Superior temporal gyrus (tissue), 1 donor: ENCODE data around the gene MPC1.
A peak's percentile ranks its signal among the peaks of the same experiment; 100 is the strongest.

Experiments
- DNase-seq: peaks from one replicate; pipeline ENCODE4 v3.0.0-alpha.2; 2016; ENCODE audit errors: extremely low spot score

MPC1 gene

DNA sequence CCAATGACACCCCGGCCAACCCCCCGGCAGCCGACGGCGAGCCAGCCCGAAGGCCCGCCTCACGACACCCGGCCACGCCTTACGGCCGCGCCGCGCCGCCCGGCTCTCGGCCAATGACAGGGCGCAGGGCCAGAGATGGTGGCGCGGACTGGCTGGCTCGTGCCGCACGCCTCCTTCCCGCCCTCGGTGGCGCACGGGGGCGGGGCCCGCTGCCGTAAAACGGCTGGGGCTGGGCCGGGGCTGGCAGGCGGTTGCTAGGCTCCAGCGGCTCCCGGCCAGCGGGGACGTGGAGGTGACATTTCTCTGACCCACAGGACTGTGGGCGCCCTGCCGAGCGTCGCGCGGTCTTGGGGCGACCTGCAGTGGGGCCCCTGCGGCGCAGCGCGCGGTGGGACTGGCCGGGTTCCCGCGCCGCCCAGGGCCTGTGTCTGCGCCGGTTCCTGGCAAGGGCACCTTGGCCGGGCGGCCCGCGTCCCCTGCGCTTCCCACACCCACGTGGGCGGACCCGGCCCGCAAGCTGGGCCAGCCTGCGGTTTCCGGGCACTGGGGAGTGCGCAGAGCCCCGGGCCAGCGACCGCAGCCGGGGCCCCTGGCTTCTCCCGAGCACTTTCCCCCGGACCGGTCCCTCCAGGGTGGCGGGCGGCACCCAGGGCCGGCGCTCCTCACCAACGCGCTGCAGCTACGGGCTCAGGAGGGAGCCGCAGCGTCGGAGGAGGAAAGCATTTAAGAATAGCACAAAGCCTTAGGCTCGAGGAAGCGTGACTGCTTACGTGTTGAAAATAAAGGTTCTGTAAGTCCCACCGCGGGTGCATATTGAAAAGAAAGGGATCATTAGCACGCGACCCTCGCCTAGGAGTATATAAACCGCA, at the start of gene MPC1:
TSS of gene MPC1 (minus strand) at position 8 of the 869 bp plus-strand sequence. CDS start 64 bp downstream, outside the sequence.
- peak; percentile 95 for DNase-seq

DNA sequence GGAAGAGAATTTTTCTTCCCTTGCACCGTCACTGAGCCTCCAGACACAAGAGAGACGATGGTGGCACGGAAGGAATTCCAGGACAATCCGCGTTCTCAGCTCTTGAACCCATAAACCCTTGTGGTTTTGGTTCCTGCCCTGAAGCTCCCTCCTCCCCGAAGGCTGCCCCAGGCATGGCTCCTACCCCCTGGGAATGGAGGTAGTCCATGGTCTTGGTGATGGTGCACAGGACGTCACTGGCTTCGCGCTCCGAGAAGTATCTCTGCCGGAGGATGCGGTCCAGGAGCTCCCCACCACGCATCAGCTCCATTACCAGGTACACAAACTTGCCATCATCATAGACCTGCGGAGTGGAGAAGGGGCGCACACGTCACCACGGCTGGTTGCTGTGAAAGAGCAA, 47.5 kb upstream of the MPC1 start:
- no peak for DNase-seq

DNA sequence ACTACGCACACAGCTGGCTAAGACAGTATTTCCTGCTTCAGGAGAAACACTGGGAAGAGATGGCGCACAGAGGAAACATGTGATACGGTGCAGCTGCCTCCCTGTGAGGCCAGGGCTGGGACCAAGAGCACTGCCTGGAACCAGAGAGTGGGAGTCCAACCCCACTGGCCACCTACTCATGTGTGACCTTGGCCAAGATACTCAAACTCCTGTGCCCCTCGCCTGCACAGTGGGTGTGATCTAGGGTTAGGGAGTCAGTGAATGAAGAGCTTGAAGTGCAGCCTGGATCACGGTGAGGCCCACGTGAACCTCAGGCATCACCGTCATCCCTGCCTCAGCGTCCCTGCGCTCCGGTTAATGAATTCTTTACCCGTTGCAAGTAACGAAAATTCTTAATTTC, 41.7 kb upstream of the MPC1 start:
- DNase-seq = no peak

DNA sequence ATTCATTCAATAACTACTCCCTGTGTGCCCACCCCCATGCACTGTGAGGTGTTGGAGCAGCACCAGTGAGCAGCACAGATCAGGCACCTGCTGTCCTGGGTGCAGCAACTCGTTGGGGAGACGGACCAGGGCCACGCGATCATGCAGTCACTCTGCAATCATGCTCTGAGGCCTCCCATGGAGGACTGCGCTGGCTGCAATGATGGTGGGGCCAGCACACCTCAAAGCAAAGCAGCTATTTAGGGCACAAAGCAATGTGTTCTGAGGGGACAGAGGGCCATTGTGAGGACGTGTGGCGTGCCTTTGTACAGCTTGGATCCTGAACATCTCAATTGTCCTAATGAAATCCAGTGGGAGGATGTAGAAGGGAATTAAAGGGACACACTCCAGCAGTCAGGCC, 41.0 kb upstream of the MPC1 start:
- peak; percentile 91 for DNase-seq

DNA sequence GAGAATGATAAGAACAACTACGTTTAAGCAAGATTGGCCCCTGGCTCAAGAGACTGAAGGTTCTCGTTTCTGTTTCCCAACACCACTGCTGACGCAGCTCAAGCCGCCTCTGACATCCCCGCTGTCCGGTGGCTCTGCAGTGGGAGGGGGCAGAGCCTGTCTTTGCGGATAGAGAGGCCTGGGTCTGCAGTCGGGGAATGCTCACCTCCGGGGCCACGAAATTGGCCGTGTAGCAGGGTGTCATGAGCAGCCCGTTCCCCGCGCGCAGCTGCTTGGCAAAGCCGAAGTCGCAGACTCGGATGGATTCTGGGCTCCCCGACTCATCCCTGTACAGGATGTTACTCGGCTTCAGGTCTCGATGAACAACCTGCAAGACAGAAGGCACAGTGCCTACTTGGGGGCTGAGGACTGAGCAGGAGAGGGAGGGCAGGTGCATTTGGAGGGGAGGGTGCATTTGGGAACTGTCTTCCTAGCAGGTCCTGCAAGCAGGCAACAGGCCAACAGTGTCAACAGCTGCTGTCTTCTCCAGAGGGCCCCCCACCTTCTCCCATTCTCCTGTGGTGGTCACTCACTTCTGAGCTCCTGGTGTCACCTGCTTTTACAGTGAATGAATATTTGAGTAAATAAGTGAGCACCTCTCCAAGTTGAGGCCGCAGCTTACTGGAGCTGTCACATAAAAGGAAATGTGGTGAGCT, 40.5 kb upstream of the MPC1 start:
- DNase-seq = no peak

DNA sequence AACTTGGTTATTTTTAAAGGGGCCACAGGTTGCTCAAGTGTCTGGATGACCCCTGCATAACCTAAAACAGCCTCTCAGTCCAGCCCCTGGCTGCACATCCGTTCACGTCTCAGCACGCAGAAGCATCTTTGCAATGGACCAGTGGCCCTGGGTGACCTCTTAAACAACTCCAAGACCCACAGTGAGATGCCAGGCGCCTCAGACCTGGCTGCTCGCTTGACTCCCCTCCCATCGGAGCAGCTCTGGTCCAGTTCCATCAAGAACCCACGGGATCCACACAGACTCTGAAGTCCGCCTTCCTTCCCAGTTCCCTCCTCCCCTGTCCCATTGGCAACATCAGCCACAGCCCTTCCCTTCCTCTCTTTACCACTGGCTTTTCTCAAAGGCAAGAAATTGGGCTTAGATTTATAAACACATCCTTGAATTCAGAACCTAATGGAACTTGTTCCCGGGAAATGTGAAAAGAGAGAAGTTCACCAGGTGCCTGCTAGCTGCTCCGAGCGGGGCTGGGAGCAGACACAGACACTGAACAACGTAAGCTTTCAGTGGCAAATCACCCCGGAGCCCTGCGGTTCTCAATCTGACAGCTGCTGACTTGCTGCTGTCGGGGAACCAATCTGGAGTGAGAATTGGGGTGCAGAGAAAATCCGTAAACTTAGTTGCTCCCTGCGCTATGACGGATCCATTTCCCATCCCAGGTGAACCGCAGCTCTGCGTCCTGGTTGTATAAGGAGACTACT, 39.6 kb upstream of the MPC1 start:
- peak; percentile 59 for DNase-seq

DNA sequence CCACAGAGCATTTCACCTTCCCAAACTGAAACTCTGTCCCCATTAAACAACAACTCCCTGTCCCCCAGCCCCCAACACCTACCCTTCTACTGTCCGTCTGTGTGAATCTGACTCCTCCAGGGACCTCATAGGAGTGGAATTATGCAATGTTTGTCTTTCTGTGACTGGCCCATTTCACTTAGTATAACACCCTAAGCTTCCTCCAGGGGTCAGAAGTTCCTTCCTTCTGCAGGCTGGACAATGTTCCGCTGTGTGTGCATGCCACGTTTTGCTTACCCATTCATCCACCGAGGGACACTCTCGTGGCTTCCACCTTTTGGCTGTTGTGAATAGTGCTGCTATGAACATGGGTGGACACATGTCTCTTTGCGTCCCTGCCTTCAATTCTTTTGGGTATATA, 37.6 kb upstream of the MPC1 start:
- DNase-seq = peak; percentile 83

DNA sequence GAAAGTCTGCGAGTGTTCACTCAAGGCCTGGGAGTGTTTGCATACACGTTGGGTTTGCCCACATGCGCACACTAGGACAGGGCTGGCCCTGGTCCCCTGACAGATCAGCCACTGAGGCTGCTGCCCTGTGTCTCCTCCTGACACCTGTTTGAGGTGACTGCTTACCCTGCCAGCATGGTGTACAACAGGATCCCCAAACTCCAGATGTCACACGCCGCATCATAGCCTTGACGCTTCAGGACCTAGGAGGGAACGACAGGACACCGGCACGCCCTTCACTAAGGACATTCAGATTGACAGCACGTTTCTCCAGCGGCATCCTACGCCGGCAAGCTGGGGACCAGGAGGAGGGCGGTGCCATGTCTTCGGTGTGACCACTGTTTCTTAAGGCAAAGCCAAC, 37.0 kb upstream of the MPC1 start:
- no peak for DNase-seq

DNA sequence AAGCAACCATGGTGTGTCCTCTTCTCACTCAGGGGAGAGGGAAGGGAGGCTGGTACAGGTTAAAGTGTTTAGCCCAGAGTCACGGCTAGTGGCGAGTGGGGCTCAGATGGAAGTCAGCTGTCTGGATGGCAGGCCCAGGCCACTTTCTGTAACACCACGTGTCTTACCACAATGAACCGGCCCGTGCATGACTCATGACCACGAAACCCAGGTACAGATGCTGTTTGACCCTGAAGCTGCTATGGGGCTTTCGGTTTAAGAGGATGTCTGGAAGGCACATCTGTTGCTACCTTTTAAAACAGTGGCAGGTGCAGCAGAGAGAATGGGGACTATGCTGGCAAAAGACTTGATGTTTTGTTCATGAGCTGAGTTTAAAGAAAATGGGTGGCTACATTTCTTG, 36.5 kb upstream of the MPC1 start:
- DNase-seq = no peak

DNA sequence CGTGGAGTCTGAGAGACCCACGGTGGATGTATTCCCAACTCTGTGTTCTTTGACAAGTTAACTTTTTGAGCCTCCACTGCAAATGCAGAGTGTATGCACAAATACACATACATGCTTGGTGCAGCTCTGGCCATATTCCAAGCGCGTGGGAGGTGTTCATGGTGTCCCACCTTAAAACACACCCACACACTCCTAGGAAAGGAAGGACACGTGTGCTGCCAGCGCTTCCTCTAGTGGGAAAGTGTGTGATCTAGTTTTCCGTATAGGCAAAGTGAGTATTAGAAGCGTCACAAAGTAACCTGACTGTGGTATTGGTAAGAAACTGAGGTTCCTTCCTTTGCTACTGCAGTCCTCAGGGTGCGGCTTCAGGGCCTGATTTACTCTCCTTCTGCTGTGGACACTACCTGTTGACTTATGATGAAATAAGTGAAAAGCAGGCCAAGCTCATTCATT, 36.0 kb upstream of the MPC1 start:
- DNase-seq = no peak

DNA sequence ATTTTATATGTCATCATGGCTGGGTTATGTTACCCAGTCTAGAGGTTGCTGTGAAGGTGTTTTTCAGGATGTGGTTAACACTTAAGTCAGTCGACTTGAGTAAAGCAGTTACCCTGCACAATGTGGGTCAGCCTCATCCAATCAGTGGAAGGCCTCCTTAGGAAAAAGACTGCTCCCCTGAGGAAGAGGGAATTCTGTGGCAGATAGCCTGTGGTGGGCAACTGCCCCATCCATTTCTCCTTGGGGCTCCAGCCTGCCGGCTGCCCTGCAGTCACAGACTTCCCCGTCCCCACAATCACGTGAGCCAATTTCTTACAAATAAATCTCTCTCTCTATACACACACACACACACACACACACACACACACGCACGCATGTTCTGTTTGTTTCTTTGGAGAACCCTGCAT, 34.5 kb upstream of the MPC1 start:
- DNase-seq = no peak

DNA sequence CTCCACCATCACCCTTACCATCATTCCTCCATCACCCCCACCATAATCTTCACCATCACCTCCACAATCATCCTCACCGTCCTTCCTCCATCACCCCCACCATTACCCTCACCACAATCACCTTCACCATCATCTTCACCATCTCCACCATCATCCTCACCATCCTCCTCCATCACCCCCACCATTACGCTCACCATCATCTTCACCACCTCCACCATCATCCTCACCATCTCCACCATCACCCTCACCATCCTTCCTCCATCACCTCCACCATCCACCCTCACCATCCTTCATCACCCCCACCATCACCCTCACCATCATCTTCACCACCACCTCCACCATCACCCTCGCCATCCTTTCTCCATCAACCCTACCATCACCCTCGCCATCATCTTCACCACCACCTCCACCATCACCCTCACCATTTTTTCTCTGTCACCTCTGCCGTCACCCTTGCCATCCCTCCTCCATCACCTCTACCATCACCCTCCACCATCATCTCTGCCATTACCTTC, 33.1 kb upstream of the MPC1 start:
- DNase-seq = no peak

DNA sequence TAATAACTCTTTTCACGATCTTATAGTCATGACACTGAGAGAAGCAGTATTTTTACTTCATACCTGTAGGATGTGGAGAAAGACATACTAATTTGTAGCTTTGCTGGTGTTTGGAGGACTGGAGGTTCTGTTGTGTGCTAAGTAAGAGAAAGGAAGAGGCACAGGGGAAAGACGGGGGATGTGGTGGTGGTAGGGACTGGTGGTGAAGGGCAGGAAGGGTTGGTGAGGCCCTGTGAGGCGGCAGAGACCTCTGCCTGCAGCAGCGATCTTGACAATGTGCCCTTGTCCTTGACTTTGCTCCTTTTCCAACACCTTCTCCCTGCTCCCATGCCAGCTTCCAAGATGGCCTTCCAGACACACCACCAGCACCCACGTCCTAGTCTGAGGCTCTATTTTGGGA, 32.6 kb upstream of the MPC1 start:
- no peak for DNase-seq

DNA sequence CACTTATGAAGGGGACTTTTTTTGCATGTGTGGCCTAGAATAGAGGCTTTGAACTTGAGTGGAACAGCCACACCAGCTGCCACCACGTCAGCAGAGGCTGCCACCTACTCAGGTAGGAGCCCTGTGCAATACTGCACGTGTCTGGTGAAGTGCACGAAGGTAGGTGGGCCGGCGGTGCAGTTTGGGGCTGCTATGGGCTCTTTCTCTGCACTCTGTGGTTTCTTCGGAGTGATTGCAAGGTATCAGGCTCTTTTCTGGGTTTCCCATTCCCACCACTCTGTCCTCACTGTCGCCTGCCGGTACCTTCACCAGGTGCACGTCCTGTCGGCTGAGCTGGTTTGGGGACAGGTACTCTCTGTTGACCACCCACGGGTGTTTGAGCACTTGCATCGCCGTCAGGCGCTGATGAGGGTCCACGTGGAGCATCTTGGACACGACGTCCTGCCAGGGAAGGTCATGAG, 30.8 kb upstream of the MPC1 start:
- no peak for DNase-seq

DNA sequence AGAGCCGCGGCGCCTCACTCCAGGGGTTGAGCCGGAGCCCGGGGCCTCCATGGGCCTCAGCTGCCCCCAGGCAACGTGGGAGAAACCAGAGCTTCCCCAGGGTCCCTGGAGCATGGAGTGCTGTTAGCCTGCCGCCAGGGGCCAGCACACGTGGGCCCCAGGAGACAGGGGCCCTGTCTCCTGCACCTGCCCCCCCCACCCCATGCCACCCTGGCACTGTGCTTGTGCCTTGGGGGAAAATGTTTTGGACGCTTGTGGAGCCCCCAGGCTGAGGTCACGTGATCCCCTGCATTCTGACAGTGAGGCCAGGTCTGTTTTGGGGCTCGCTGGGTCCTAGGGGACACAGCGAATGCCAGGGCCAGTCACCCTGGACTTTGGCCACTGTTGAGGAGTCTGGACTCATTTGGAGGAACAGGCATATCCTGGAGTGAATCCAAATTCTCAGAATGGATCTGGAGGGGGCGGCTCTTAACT, 30.2 kb upstream of the MPC1 start:
- no peak for DNase-seq

DNA sequence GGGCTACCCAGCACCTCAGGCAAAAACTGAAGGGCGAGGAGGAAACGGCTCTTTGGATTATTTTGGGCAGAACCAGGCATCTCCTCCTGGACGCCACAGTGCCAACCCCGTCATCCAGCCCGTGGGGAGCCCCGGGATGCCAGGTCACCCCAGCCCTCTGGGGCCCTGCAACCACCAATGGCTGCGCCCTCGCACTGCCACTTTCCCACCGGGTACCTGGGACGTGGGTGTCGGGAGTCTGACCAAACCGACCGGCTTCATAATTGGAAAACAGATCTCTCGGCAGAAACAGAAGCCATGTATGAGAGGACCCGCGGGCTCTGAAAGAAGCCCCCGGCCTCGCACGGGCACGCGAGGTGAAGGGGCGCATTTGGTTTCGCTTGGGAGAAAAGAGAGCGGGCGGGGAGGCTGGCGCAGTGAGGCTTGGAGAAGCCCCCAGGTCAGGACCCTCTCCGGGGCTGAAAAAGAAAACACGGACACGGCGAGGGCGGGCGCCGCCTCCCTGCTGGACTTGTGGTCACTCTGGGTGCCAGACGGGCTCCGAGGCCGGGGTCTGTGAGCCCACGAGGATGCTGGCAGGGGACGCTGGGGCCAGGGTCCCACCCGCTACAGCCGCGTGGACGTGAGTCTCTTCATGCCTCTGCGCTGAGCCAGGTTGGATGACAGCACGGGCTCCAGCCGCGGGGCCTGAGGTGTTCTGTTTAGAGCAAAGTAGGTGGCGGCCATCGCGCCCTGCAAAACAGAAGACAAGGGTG, 29.6 kb upstream of the MPC1 start:
- no peak for DNase-seq

DNA sequence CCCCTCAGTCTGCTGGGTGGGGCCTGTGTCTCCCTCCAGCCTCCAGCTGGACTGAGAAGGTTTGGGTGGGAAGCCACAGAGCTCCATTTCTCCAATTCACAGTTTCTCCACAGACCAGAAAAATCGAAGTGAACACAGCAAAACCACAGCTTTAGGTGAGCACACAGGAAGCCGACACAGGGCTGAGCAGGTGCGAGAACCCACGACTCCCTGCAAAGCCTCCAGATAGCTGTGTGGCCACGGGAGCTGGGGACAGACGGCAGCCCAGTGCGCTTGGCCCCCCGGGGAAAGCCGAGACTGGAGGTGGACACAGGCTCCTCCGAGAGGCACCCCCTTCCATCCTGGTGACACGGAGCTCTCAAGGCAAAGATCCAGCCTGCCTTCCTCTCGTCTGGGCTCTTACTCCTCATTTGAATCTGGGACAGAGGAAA, 29.0 kb upstream of the MPC1 start:
- no peak for DNase-seq

DNA sequence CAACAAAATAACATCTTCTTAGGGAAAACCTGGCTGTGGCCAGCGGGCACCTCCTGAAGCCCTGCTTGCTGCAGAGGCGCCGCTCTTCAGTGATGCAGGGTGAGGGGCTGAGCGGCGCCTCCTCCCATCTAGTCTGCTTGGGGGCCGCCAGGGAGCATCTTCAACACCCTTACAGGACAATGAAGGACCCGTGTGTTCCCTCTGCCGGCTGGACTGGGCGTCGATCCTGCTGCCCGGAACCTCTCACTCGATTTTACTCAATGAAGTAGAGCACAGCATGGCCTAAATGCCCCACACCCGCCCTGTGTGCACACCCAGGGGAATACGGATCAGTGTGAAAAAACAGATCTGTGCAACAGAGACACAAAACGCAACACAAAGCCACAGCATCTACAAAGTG, 28.5 kb upstream of the MPC1 start:
- DNase-seq = no peak

DNA sequence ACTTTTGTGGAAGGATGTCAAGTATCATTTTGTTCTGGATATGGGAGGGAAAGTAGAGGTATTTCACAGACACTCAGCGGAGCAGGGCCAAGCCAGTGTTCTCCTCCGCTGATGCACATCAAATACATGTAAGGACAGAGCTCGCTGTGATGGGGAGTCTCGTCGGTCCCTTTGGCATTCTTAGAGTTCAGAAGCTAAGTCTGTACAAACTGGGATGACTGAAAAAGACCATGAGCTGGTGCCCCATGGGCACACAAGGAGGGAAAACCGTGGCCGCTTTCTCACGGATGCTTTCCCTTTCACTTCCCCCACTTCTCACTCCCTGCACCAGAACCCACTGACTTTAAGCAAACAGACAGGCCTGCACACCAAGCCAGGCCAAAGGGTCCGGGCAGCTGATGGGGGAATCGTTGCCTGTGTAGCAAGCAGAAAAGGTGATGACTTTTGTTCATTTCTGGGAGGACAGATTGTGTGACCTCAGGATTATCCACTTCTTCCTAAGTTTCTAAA, 27.7 kb upstream of the MPC1 start:
- no peak for DNase-seq

DNA sequence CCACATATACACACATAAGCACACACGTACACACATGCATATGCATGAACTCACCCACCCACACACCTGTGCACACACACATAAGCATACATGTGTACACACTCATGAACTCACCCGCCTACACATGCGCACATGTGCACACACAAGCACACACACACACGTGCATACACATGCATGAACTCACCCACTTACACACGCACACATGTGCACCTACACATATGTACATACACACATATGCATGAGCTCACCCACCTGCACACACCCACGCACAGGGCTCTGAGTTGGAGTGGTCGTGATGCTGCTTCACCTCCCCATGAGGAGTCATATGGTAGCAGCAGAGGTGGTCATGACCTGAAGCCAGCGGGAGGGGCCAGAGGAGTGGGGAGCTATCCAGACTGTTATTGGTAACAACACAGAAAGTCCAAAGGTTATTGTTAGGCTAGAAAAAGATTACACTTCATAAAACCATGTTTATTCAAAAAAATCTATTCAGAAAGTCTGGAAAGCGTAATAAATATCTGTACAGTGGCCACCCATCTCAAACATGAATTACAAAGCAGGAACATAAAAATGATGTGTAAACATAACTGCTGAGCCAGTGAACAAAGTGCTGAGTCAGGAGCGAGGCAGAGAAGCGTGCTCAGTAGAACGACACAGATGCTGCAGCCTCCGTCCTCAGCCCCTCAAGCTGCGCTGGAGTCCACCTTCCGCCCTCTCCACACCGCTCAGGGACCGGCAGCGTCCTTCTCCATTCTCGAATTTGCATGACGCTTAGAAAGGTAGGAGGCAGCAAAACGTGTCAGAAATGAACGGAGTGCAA, 26.4 kb upstream of the MPC1 start:
- no peak for DNase-seq
